GM21717 (cell line): ENCODE results near the gene TRANK1.
"Not testable (repeated sequence)": the region's sequence is repeated elsewhere in the genome, so short reads cannot be mapped to it uniquely, and the experiment has no call there.

Source experiments
- ATAC-seq: cut with Tn5 transposase; IDR thresholded peaks from one replicate; pipeline ENCODE4 v1.9.1; 2021; ENCODE audit warnings: mild to moderate bottlenecking, moderate library complexity; ENCODE audit not compliant: unreplicated experiment

Gene TRANK1

GRCh38 chr3:36944641-36945270 lies at the start of gene TRANK1:
Gene TRANK1 (minus strand): TSS chr3:36945054. CDS start chr3:36944809, 245 bp downstream.
- peak; percentile 82 for ATAC-seq

DNA sequence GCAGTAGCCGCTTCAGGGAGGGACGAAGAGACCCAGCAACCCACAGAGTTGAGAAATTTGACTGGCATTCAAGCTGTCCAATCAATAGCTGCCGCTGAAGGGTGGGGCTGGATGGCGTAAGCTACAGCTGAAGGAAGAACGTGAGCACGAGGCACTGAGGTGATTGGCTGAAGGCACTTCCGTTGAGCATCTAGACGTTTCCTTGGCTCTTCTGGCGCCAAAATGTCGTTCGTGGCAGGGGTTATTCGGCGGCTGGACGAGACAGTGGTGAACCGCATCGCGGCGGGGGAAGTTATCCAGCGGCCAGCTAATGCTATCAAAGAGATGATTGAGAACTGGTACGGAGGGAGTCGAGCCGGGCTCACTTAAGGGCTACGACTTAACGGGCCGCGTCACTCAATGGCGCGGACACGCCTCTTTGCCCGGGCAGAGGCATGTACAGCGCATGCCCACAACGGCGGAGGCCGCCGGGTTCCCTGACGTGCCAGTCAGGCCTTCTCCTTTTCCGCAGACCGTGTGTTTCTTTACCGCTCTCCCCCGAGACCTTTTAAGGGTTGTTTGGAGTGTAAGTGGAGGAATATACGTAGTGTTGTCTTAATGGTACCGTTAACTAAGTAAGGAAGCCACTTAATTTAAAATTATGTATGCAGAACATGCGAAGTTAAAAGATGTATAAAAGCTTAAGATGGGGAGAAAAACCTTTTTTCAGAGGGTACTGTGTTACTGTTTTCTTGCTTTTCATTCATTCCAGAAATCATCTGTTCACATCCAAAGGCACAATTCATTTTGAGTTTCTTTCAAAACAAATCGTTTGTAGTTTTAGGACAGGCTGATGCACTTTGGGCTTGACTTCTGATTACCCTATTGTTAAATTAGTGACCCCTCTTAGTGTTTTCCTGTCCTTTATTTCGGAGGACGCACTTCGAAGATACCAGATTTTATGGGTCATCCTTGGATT lies 48.8 kb upstream of the TRANK1 start, which contains the start of gene MLH1:
TSS of gene MLH1 (plus strand) at position 193 of the 958 bp plus-strand sequence. CDS start at position 223, 30 bp downstream.
- peak; percentile 93 for ATAC-seq

GRCh38 chr3:36992806-36993325 lies 48.0 kb upstream of the TRANK1 start, which contains the start of gene EPM2AIP1:
Gene EPM2AIP1 (minus strand): TSS chr3:36993131. CDS start chr3:36993077, 54 bp downstream.
- peak; percentile 85 for ATAC-seq

DNA sequence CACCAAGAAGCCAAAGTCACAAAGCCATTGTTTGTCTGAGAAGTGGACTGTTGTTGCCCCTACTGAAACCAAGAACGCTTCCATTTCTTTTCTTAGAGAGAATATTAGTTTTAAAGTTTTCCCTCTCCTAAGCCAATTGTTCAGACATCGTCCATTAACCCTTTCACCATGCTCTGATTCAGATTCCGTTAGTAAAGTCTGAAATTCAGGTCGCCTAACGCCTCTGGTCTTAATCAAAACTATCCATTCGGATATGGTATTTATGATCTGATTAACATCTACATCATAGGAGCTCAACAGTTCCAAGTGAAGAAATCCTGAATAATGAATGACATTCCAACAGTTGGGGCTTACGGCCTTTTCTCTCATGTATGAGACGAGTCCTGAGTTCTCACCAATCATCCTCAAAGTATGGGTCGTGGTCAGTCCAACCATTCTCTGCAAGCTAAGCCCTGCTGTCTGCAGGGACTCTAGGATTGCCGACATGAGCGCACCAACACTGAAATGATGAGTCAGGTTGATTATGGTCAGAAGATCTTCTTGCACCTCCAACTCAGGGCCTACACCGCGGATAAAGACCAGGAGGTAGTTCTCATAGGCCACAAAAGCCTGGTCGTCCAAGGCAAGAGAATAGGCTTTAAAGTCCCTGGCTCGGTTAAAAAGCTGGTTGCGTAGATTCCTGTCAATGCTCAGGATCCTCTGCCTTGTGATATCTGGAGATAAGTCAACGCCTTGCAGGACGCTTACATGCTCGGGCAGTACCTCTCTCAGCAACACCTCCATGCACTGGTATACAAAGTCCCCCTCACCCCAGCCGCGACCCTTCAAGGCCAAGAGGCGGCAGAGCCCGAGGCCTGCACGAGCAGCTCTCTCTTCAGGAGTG lies 47.3 kb upstream of the TRANK1 start:
- ATAC-seq = no peak

GRCh38 chr3:36991147-36991546 lies 46.3 kb upstream of the TRANK1 start:
- ATAC-seq = no peak

DNA sequence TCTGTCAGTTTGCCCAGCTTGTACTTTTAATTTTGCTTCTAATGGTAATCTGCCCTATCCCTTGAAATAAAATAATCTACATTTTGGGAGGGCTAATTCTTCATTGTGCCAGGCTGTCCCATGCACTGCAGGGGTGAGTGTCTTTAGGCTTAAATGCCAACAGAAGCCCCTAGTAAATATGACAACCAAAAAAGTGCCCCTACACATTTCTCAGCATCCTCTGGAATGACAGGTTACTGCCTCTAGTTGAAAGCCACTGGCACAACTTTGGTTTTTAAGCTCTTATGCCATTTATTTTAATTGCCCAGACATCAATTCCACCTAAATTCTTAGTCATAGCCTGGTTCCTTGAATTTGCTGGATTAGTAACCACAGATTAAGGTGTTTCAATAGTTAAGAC lies 44.7 kb upstream of the TRANK1 start:
- ATAC-seq = no peak

- ATAC-seq = no peak
Observed at GRCh38 chr3:36989005-36989404, 44.2 kb upstream of the TRANK1 start.

DNA sequence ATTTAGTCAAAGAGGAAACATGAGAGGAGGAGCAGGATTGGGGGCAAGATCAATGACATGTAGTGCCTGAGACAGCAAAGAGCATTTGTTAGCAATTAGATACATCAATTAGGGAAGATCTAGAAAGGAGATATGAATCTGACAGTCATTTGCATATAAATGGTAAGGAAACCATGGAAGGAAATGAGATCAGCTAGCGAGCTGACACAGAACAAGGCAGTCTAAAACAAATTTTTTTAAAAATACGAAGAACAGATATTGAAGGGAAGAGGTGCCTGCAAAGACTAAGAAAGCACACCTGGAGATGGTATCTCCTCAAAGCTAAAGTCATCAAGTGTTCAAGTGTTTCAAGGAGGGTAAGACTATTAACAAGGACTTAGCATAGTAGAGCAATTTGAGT lies 43.5 kb upstream of the TRANK1 start:
- no peak for ATAC-seq

- no peak for ATAC-seq
Observed at GRCh38 chr3:36981006-36981405, 36.2 kb upstream of the TRANK1 start.

- ATAC-seq = no peak
Observed at GRCh38 chr3:36973139-36973538, 28.3 kb upstream of the TRANK1 start.

- no peak for ATAC-seq
Observed at GRCh38 chr3:36972163-36972562, 27.3 kb upstream of the TRANK1 start.

GRCh38 chr3:36969540-36970432 lies 24.9 kb upstream of the TRANK1 start:
- ATAC-seq = peak; percentile 100

- ATAC-seq = no peak
Observed at GRCh38 chr3:36969085-36969484, 24.2 kb upstream of the TRANK1 start.

DNA sequence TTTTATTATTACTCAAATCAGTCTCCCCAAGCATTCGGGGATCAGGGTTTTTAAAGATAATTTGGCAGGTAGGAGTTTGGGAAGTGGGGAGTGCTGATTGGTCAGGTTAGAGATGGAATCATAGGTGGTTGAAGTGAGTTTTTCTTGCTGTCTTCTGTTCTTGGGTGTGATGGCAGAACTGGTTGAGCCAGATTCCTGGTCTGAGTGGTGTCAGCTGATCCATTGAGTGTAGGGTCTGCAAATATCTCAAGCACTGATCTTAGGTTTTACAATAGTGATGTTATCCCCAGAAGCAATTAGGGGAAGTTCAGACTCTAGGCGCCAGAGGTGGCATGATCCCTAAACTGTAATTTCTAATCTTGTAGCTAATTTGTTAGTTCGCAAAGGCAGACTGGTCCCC lies 20.6 kb upstream of the TRANK1 start:
- no peak for ATAC-seq

- ATAC-seq = no peak
Observed at GRCh38 chr3:36964817-36965216, 20.0 kb upstream of the TRANK1 start.

DNA sequence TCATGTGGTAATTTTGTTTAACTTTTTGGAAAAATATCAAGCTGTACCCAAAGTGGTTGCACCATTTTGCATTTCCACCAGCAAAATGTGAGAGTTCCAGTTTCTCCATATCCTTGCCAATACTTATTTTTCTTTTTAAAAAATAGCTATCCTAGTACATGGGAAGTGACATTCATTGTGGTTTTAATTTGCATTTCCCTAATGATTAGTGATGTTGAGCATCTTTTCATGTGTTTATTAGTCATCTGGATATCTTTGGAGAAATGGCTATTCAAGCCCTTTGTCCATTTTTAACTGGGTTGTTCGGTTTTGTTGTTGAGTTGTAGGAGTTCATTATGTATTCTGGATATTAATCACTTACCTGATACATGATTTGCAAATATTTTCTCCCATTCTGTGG lies 19.5 kb upstream of the TRANK1 start:
- ATAC-seq = no peak

GRCh38 chr3:36963008-36963407 lies 18.2 kb upstream of the TRANK1 start:
- not testable (repeated sequence) for ATAC-seq

GRCh38 chr3:36960502-36960901 lies 15.6 kb upstream of the TRANK1 start:
- ATAC-seq = no peak

DNA sequence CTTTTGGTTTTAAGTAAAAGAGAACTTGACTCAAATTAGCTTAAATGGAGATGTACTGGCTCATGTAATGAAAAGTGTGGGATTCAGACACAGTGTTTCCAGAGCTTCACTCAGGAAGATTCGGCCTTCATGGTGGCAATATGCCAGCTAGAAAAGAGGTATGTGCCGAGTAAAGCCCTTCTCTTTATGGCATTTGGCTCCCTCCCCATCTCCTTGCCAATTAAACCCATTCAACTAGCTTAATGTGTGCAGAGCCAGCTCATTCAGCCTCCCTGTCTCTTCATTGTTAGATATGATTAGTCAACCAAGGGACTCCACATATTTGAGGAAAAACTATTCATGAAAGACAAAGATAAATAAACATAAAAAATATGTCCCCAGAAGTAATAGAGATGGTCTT lies 15.0 kb upstream of the TRANK1 start:
- ATAC-seq = no peak
